ENCODE data around the gene TMEM270.

The TMEM270 gene

DNA sequence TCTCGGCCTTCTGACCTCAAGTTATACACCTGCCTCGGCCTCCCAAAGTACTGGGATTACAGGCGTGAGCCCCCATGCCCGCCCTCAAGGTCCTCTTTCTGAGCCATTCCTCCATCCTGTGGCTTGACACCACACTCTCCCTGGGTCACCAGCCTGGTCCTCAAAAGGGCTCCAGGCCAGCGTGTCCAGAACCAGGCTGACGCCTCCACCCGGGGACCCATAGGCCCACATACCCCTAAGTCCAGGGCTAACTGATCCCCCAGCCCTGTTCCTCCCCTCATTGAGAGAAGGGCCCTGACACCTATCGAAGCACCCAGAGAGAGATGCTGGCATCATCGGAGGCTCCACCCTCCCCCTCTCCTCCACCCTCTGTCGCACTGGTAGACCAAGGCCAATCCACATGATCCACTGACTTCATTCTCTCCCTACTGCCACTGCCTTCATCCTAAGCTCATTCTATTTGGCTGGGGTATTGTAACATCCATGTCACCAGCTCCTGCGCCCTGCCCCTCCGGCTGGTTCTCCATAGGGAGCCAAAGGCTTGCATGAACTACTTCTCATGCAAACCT, 46.7 kb downstream of the TMEM270 start:
- DNase-seq (ENCODE audit: low read depth in 2 of 2): no peak

- DNase-seq (ENCODE audit: low read depth in 2 of 2): no peak
Measured at GRCh38 chr7:73908123-73908611, 47.2 kb downstream of the TMEM270 start.

DNA sequence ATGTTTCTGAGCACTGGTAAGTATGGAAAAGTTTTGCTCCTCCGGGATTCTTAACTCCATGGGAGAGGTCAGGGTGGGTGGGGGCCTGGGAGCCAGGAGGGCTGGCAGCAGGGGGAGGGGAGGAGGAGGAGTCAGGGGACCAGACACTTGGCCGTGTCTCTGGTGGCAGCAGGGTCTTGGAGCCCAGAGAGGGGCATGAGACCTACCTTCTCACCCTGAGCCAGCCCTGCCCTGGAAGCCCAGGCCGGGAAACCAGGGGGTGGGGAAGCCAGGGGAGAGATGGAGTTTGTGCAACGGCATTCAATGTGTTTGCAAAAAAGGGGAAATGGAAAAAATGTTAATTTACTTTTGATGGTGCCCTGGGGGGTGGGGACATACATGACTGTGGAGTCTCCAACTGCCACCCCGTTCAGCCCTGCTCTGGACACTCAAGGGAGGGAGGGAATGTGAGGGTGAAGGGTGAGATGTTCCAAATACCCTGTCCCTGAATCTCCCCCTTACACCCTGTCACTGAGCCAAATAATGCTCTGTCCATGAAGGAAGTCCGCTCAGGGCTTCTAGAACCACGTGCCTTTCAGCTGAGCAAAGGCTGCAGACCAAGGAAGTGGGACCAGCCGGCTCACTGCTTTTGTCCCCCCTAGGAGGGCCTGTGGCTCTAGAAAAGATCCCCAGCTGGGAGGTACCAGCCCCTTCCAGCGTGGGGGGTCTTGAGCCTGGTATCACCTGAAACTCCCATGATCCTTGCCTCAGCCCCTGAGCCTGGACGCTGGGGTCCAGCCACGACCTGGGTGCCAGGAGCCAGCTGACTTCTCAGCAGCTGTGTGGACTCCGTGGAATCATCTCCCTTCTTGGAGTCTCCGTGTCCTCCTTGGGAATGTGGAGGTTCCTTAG, 48.3 kb downstream of the TMEM270 start:
- no peak for DNase-seq (ENCODE audit: low read depth in 2 of 2)

- DNase-seq (ENCODE audit: low read depth in 2 of 2): no peak
Measured at GRCh38 chr7:73909996-73910395, 49.0 kb downstream of the TMEM270 start.

- no peak for DNase-seq (ENCODE audit: low read depth in 2 of 2)
Measured at GRCh38 chr7:73912223-73912622, 51.3 kb downstream of the TMEM270 start.

All from stimulated activated CD8-positive, alpha-beta memory T cell treated with anti-CD3 and anti-CD28 coated beads, Interleukin-15, amount 100 ng/mL, for 4 hours (primary cell).